Activated T-cell treated with anti-CD3 and anti-CD28 coated beads, Interleukin-2, amount 50 U/mL, for 4 hours (primary cell): ENCODE data around the gene SQSTM1. TPM values are rescaled to one million over a fixed set of nuclear protein-coding genes. Genes with fewer than 3 reads are reported as not detected.
"Not testable (repeated sequence)": the region's sequence is repeated elsewhere in the genome, so short reads cannot be mapped to it uniquely, and the experiment has no call there.

Experiments used
- ATAC-seq, 2 donors: fragments of 200-7000 bp; cut with Tn5 transposase; one replicate each; pipeline ENCODE4 v1.10.0; 2021
- DNase-seq: peaks from one replicate; pipeline ENCODE4 v3.0.0-alpha.2; 2020
- H3K27me3 Mint-ChIP-seq: one replicate; pipeline ENCODE4 v1.8.0; 2021; ENCODE audit warnings: low read depth, mixed read lengths
- H3K36me3 Mint-ChIP-seq: one replicate; pipeline ENCODE4 v1.8.0; 2022; ENCODE audit warnings: mixed read lengths; ENCODE audit not compliant: insufficient read depth
- H3K4me1 Mint-ChIP-seq: one replicate; pipeline ENCODE4 v1.8.0; 2021; ENCODE audit warnings: low read depth, mixed read lengths
- H3K4me3 Mint-ChIP-seq: one replicate; pipeline ENCODE4 v1.8.0; 2021; ENCODE audit warnings: mild to moderate bottlenecking, moderate library complexity, mixed read lengths
- H3K9me3 Mint-ChIP-seq: one replicate; pipeline ENCODE4 v1.8.0; 2021; ENCODE audit warnings: mixed read lengths
- total RNA-seq, 3 donors: library from RNA; stranded (reverse); gene quantifications; one replicate each; pipeline ENCODE4 v1.2.1, GENCODE V29; 2021

Gene SQSTM1
- total RNA-seq, 3 donors from 2014 or later, result 109 to 141 (median 111) TPM

GRCh38 chr5:179834871-179835270, 14.2 kb downstream of the SQSTM1 start:
- H3K4me3 Mint-ChIP-seq, H3K9me3 Mint-ChIP-seq, DNase-seq, H3K27me3 Mint-ChIP-seq, ATAC-seq: not testable (repeated sequence)
- H3K36me3 Mint-ChIP-seq, result peaks cover 37% of the 10 kb centered on the region
- peaks cover 21% of the 10 kb centered on the region for H3K4me1 Mint-ChIP-seq

- Mint-ChIP-seq H3K36me3 (peaks cover 32% of the 10 kb centered on the region), H3K4me3 (no peak overlapping the region), H3K4me1 (peaks cover 21% of the 10 kb centered on the region), H3K27me3 (no peaks in the 10 kb centered on the region), H3K9me3 (no peaks in the 10 kb centered on the region)
- DNase-seq, result peak; percentile 48
- peak; percentile 98 to 99 for ATAC-seq
Measured at GRCh38 chr5:179836225-179837019, 15.7 kb downstream of the SQSTM1 start.

- Mint-ChIP-seq H3K9me3 (no peaks in the 10 kb centered on the region), H3K4me3 (no peak overlapping the region), H3K27me3 (no peaks in the 10 kb centered on the region), H3K4me1 (peaks cover 21% of the 10 kb centered on the region), H3K36me3 (peaks cover 36% of the 10 kb centered on the region)
- ATAC-seq (no peak), DNase-seq (no peak)
Measured at GRCh38 chr5:179837076-179838011, 16.6 kb downstream of the SQSTM1 start.

GRCh38 chr5:179839328-179840256, 18.9 kb downstream of the SQSTM1 start:
- no peak for DNase-seq
- Mint-ChIP-seq H3K4me1 (peaks cover 21% of the 10 kb centered on the region), H3K36me3 (peaks cover 28% of the 10 kb centered on the region), H3K27me3 (no peaks in the 10 kb centered on the region), H3K9me3 (no peaks in the 10 kb centered on the region), H3K4me3 (no peak overlapping the region)
- ATAC-seq, result no peak

GRCh38 chr5:179840321-179840720, 19.6 kb downstream of the SQSTM1 start:
- DNase-seq (no peak), ATAC-seq (no peak)
- Mint-ChIP-seq H3K36me3 (peaks cover 29% of the 10 kb centered on the region), H3K4me3 (no peak overlapping the region), H3K27me3 (no peaks in the 10 kb centered on the region), H3K4me1 (peaks cover 20% of the 10 kb centered on the region), H3K9me3 (peaks cover 5% of the 10 kb centered on the region)

GRCh38 chr5:179840766-179841165, 20.1 kb downstream of the SQSTM1 start:
- DNase-seq (no peak), ATAC-seq (no peak)
- H3K4me3 Mint-ChIP-seq, result no peak overlapping the region
- H3K4me1 Mint-ChIP-seq, result peaks cover 18% of the 10 kb centered on the region
- H3K36me3 Mint-ChIP-seq, result peaks cover 25% of the 10 kb centered on the region
- H3K27me3 Mint-ChIP-seq, result no peaks in the 10 kb centered on the region
- peaks cover 5% of the 10 kb centered on the region for H3K9me3 Mint-ChIP-seq

- H3K36me3 Mint-ChIP-seq, result peaks cover 24% of the 10 kb centered on the region
- ATAC-seq (no peak), DNase-seq (no peak)
- H3K4me1 Mint-ChIP-seq, result peaks cover 9% of the 10 kb centered on the region
- no peaks in the 10 kb centered on the region for H3K27me3 Mint-ChIP-seq
- no peak overlapping the region for H3K4me3 Mint-ChIP-seq
- peaks cover 5% of the 10 kb centered on the region for H3K9me3 Mint-ChIP-seq
Measured at GRCh38 chr5:179841621-179842020, 20.9 kb downstream of the SQSTM1 start.

GRCh38 chr5:179852993-179853547, 32.4 kb downstream of the SQSTM1 start:
- Mint-ChIP-seq H3K9me3 (no peaks in the 10 kb centered on the region), H3K4me3 (no peak overlapping the region), H3K27me3 (no peaks in the 10 kb centered on the region), H3K36me3 (peaks cover 16% of the 10 kb centered on the region), H3K4me1 (peaks cover 11% of the 10 kb centered on the region)
- DNase-seq (no peak), ATAC-seq (no peak)

GRCh38 chr5:179854356-179854755, 33.7 kb downstream of the SQSTM1 start:
- ATAC-seq (no peak), DNase-seq (no peak)
- no peaks in the 10 kb centered on the region for H3K9me3 Mint-ChIP-seq
- no peaks in the 10 kb centered on the region for H3K27me3 Mint-ChIP-seq
- no peak overlapping the region for H3K4me3 Mint-ChIP-seq
- peaks cover 12% of the 10 kb centered on the region for H3K4me1 Mint-ChIP-seq
- peaks cover 16% of the 10 kb centered on the region for H3K36me3 Mint-ChIP-seq

GRCh38 chr5:179858241-179858585, 37.5 kb downstream of the SQSTM1 start:
- Mint-ChIP-seq H3K36me3 (peaks cover 8% of the 10 kb centered on the region), H3K4me1 (peaks cover 12% of the 10 kb centered on the region), H3K4me3 (peak overlapping the region; percentile 94), H3K27me3 (no peaks in the 10 kb centered on the region), H3K9me3 (no peaks in the 10 kb centered on the region)
- ATAC-seq, result peak; percentile 71 to 75
- DNase-seq, result peak; percentile 48

- DNase-seq (peak; percentile 86), ATAC-seq (peak; percentile 97 to 98)
- Mint-ChIP-seq H3K4me3 (peak within 1 kb of the TSS; percentile 94), H3K27me3 (no peaks in the 10 kb centered on the region), H3K4me1 (peaks cover 12% of the 10 kb centered on the region), H3K36me3 (peaks cover 10% of the 10 kb centered on the region), H3K9me3 (no peaks in the 10 kb centered on the region)
Measured at GRCh38 chr5:179858586-179859427, 38.1 kb downstream of the SQSTM1 start, which contains the start of gene MRNIP. Gene MRNIP, minus strand, starts transcription at chr5:179858817. Its CDS starts 21 bp downstream, at chr5:179858796.

- DNase-seq (no peak), ATAC-seq (no peak)
- H3K9me3 Mint-ChIP-seq, result no peaks in the 10 kb centered on the region
- no peaks in the 10 kb centered on the region for H3K27me3 Mint-ChIP-seq
- H3K4me1 Mint-ChIP-seq, result peaks cover 11% of the 10 kb centered on the region
- H3K4me3 Mint-ChIP-seq, result peak overlapping the region; percentile 94
- peaks cover 13% of the 10 kb centered on the region for H3K36me3 Mint-ChIP-seq
Measured at GRCh38 chr5:179860301-179860700, 39.6 kb downstream of the SQSTM1 start.

- Mint-ChIP-seq H3K36me3 (peaks cover 13% of the 10 kb centered on the region), H3K9me3 (no peaks in the 10 kb centered on the region), H3K27me3 (no peaks in the 10 kb centered on the region), H3K4me3 (no peak overlapping the region), H3K4me1 (peaks cover 11% of the 10 kb centered on the region)
- ATAC-seq, result no peak
- no peak for DNase-seq
Measured at GRCh38 chr5:179862296-179862695, 41.6 kb downstream of the SQSTM1 start.
